Right ventricle myocardium inferior (tissue), 1 donor: ENCODE data around the gene GPR155. TPM values are rescaled to one million over a fixed set of nuclear protein-coding genes. Genes with fewer than 3 reads are reported as not detected.
"Not testable (repeated sequence)": the region's sequence is repeated elsewhere in the genome, so short reads cannot be mapped to it uniquely, and the experiment has no call there.

Source experiments
- ATAC-seq: fragments of 200-7000 bp; cut with Tn5 transposase; one replicate; pipeline ENCODE4 v1.9.1; 2020; ENCODE audit warnings: mild to moderate bottlenecking, moderate library complexity
- DNase-seq: peaks from one replicate; pipeline ENCODE4 v3.0.0; 2021; ENCODE audit errors: missing footprints
- intact Hi-C: fragments of 100-400 bp; cut with DNase I; formaldehyde crosslinking; loops from one replicate; pipeline ENCODE4 v1.11.0; 2022
- total RNA-seq: library from RNA; stranded (reverse); fragmentation: NEBNext Ultra II Directional; extraction: Animal tissue kit (Norgen Biotek cat#: 25700); gene quantifications from one replicate; pipeline ENCODE4 v1.2.1, GENCODE V29; 2021
- donor health status: DM: no; HTN: yes; CAD: no; lungs with severe emphysema.

GPR155 gene
- total RNA-seq, 1 donor from 2014 or later = 14.0 TPM

GRCh38 chr2:174392706-174393105, 94.1 kb downstream of the GPR155 start:
- no peak for ATAC-seq
- no peak for DNase-seq
- intact Hi-C loops = no loop called here

GRCh38 chr2:174390303-174390702, 96.5 kb downstream of the GPR155 start:
- DNase-seq, intact Hi-C loops, ATAC-seq: not testable (repeated sequence)

GRCh38 chr2:174389542-174389941, 97.3 kb downstream of the GPR155 start:
- ATAC-seq = peak; percentile 37
- intact Hi-C loops = no loop called here
- DNase-seq = peak; percentile 25

- DNase-seq, ATAC-seq, intact Hi-C loops: not testable (repeated sequence)
Observed at GRCh38 chr2:174388706-174389105, 98.1 kb downstream of the GPR155 start.

- intact Hi-C loops = no loop called here
- ATAC-seq (no peak), DNase-seq (no peak)
Observed at GRCh38 chr2:174385201-174385600, 101.6 kb downstream of the GPR155 start.

- intact Hi-C loops = no loop called here
- DNase-seq = no peak
- ATAC-seq = no peak
Observed at GRCh38 chr2:174383796-174384195, 103.0 kb downstream of the GPR155 start.

Other genes with a start within 250 kb of the GPR155 start
- gene OLA1, start 238.5 kb downstream of the GPR155 start, total RNA-seq = 75.5 TPM
- not detected for gene SP9, start 152.1 kb downstream of the GPR155 start, total RNA-seq
- gene SCRN3, start 91.3 kb downstream of the GPR155 start, total RNA-seq = 42.6 TPM
- gene WIPF1, start 110.8 kb upstream of the GPR155 start, total RNA-seq = 19.4 TPM